Hepatocyte (in vitro differentiated cells): Measurements from ENCODE around the gene CBLN3. TPM values are rescaled to one million over a fixed set of nuclear protein-coding genes. Genes with fewer than 3 reads are reported as not detected.
"Not testable (repeated sequence)": the region's sequence is repeated elsewhere in the genome, so short reads cannot be mapped to it uniquely, and the experiment has no call there.

Experiments used
- DNase-seq: peaks from one replicate; pipeline ENCODE4 v3.0.0-alpha.2; 2016; ENCODE audit warnings: low spot score
- H2AFZ ChIP-seq: fragments of 200-600 bp; sonication (generic); 2 replicates; pipeline ENCODE4 v1.6.0; 2016; ENCODE audit warnings: antibody characterized with exemption, mild to moderate bottlenecking
- H3K27ac ChIP-seq: fragments of 200-600 bp; sonication (generic); 2 replicates; pipeline ENCODE4 v1.5.1; 2016; ENCODE audit warnings: mild to moderate bottlenecking
- H3K27me3 ChIP-seq: fragments of 200-600 bp; sonication (generic); 2 replicates; pipeline ENCODE4 v1.6.1; 2016
- H3K36me3 ChIP-seq: fragments of 200-600 bp; sonication (generic); replicated peaks from 2 replicates; pipeline ENCODE4 v1.5.1; 2016; ENCODE audit warnings: low read depth; ENCODE audit not compliant: insufficient read depth
- H3K4me1 ChIP-seq: fragments of 200-600 bp; sonication (generic); 2 replicates; pipeline ENCODE4 v1.5.1; 2016; ENCODE audit warnings: mild to moderate bottlenecking, moderate library complexity; ENCODE audit not compliant: insufficient read depth
- H3K4me2 ChIP-seq: fragments of 200-600 bp; sonication (generic); 2 replicates; pipeline ENCODE4 v1.6.0; 2016
- H3K4me3 ChIP-seq: fragments of 200-600 bp; sonication (generic); 2 replicates; pipeline ENCODE4 v1.5.1; 2016; ENCODE audit warnings: mild to moderate bottlenecking
- H3K79me2 ChIP-seq: fragments of 200-600 bp; sonication (generic); 2 replicates; pipeline ENCODE4 v1.6.0; 2017; ENCODE audit warnings: mild to moderate bottlenecking
- H3K9me2 ChIP-seq: fragments of 200-600 bp; sonication (generic); replicated peaks from 2 replicates; pipeline ENCODE4 v1.6.0; 2017; ENCODE audit warnings: mild to moderate bottlenecking; ENCODE audit not compliant: insufficient read depth
- H3K9me3 ChIP-seq: fragments of 200-600 bp; sonication (generic); 2 replicates; pipeline ENCODE4 v1.5.1; 2016; ENCODE audit warnings: low read depth, mild to moderate bottlenecking
- H4K20me1 ChIP-seq: fragments of 200-600 bp; sonication (generic); 2 replicates; pipeline ENCODE4 v1.6.0; 2016; ENCODE audit warnings: mild to moderate bottlenecking; ENCODE audit not compliant: insufficient read depth, poor library complexity, severe bottlenecking
- CTCF ChIP-seq: fragments of 200-600 bp; sonication (generic); IDR thresholded peaks from 2 replicates; pipeline ENCODE4 v1.5.1; 2016; ENCODE audit warnings: antibody characterized with exemption, mild to moderate bottlenecking; ENCODE audit not compliant: poor library complexity
- EZH2 ChIP-seq: fragments of 200-600 bp; sonication (generic); IDR thresholded peaks from 2 replicates; pipeline ENCODE4 v1.6.1; 2016; ENCODE audit warnings: antibody characterized with exemption, mild to moderate bottlenecking, borderline replicate concordance
- EZH2phosphoT487 ChIP-seq: fragments of 200-600 bp; sonication (generic); IDR thresholded peaks from one replicate; pipeline ENCODE4 v1.6.1; 2018; ENCODE audit warnings: antibody characterized with exemption, mild to moderate bottlenecking, low read depth, moderate library complexity; ENCODE audit not compliant: unreplicated experiment, severe bottlenecking
- WGBS: methylation state at CpG from one replicate; pipeline ENCODE4 v1.1.6; 2016; ENCODE audit warnings: low lambda C conversion rate; ENCODE audit errors: missing lambda C conversion rate; 5-methylcytosine and 5-hydroxymethylcytosine counted together
- polyA plus RNA-seq: library from polyadenylated mRNA; unstranded; fragments of >200 nt; fragmentation: Nextera tagmentation; extraction: Ambion mirVana; gene quantifications from 2 replicates; pipeline ENCODE4 v1.2.1, GENCODE V29; 2016
- total RNA-seq: library from RNA; depleted of rRNA; stranded (reverse); fragments of >200 nt; gene quantifications from 2 replicates; pipeline ENCODE4 v1.2.3, GENCODE V29; 2014

The CBLN3 gene
- total and polyA plus RNA-seq, 2 experiments from 2014 or later = 0.99 to 2.2 TPM

GRCh38 chr14:24458736-24459135 lies 29.3 kb upstream of the CBLN3 start:
- no peak overlapping the region for H3K4me3 ChIP-seq

GRCh38 chr14:24456980-24457379 lies 27.5 kb upstream of the CBLN3 start:
- TF ChIP-seq EZH2 (no peak), CTCF (no peak), EZH2phosphoT487 (no peak)

More at GRCh38 chr14:24458736-24459135, 29.3 kb upstream of the CBLN3 start:
- Histone ChIP-seq H2AFZ (no peak overlapping the region), H3K4me1 (no peaks in the 10 kb centered on the region), H3K9me3 (no peaks in the 10 kb centered on the region), H4K20me1 (no peaks in the 10 kb centered on the region), H3K79me2 (no peaks in the 10 kb centered on the region), H3K9me2 (no peaks in the 10 kb centered on the region), H3K4me2 (no peak overlapping the region), H3K36me3 (no peaks in the 10 kb centered on the region), H3K27ac (no peak overlapping the region), H3K27me3 (no peaks in the 10 kb centered on the region)
- DNase-seq = no peak
- no peak for TF ChIP-seq EZH2phosphoT487
- no peak for TF ChIP-seq EZH2
- no peak for TF ChIP-seq CTCF
- 94% methylated on average over 1 of the region's 1 CpG for WGBS

GRCh38 chr14:24450828-24451227 lies 21.4 kb upstream of the CBLN3 start:
- not testable (repeated sequence) for H3K4me2 ChIP-seq, H3K9me2 ChIP-seq, H3K4me1 ChIP-seq, H3K36me3 ChIP-seq, H4K20me1 ChIP-seq, H3K27ac ChIP-seq, H3K27me3 ChIP-seq, H2AFZ ChIP-seq, H3K4me3 ChIP-seq, H3K79me2 ChIP-seq, DNase-seq, H3K9me3 ChIP-seq
- 83% methylated on average over 2 of the region's 2 CpGs for WGBS

More at GRCh38 chr14:24456980-24457379, 27.5 kb upstream of the CBLN3 start:
- DNase-seq = no peak
- no peak overlapping the region for H3K4me2 ChIP-seq
- no peak overlapping the region for H3K4me3 ChIP-seq
- no peaks in the 10 kb centered on the region for H3K27me3 ChIP-seq
- no peaks in the 10 kb centered on the region for H3K79me2 ChIP-seq
- H4K20me1 ChIP-seq = no peaks in the 10 kb centered on the region
- no peaks in the 10 kb centered on the region for H3K36me3 ChIP-seq
- H3K9me3 ChIP-seq = no peaks in the 10 kb centered on the region
- no peaks in the 10 kb centered on the region for H3K9me2 ChIP-seq
- no peak overlapping the region for H2AFZ ChIP-seq
- H3K4me1 ChIP-seq = no peaks in the 10 kb centered on the region
- H3K27ac ChIP-seq = no peak overlapping the region

GRCh38 chr14:24443053-24443665 lies 13.7 kb upstream of the CBLN3 start:
- TF ChIP-seq EZH2phosphoT487 (no peak), EZH2 (no peak), CTCF (no peak)
- H3K79me2 ChIP-seq = peaks cover 18% of the 10 kb centered on the region
- no peak for DNase-seq
- H3K27me3 ChIP-seq = no peaks in the 10 kb centered on the region
- H3K27ac ChIP-seq = peak overlapping the region; percentile 86
- no peaks in the 10 kb centered on the region for H3K36me3 ChIP-seq
- peaks cover 2% of the 10 kb centered on the region for H4K20me1 ChIP-seq
- H3K4me3 ChIP-seq = peak overlapping the region; percentile 23
- peak overlapping the region; percentile 87 for H3K4me2 ChIP-seq
- peak overlapping the region; percentile 74 for H2AFZ ChIP-seq
- WGBS = 7% methylated on average over 7 of the region's 7 CpGs
- H3K9me2 ChIP-seq = no peaks in the 10 kb centered on the region
- no peaks in the 10 kb centered on the region for H3K9me3 ChIP-seq
- peaks cover 7% of the 10 kb centered on the region for H3K4me1 ChIP-seq
